HG02571 (cell line): ENCODE results near the gene KCNJ10.

Experiments
- ATAC-seq: cut with Tn5 transposase; IDR thresholded peaks from one replicate; pipeline ENCODE4 v1.9.1; 2021; ENCODE audit warnings: mild to moderate bottlenecking, moderate library complexity; ENCODE audit not compliant: unreplicated experiment

Gene KCNJ10

DNA sequence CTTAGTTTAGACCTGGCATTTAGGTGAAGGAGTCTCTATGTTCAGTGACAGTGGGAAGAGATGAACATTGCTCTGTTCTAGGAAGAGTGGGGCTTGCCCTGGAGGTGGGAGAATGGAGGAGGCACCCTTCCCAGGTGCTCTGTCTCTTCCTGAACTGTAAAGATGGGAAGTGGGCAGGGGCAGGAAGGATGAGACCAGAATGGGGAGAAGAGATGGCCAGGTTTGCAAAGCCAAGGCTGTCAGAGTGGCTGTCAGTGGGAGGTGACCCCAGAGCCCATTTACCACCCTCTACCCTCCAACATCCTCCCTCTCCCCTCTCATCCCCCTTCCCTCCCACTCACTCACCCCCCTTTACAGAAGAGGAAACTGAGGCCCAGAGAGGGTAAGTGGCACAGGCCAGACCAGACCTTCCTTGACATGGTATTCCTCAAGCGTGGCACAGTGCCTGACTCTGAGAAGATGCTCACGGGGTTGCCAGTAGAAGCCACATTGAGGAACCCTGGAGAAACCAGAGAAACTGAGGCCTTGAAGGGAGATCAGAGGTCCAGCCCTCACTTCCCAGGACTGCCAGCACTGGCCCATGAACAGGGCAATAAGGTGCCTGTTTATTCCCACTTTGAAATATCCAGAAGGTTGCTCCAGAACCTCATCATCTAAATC lies 29.9 kb upstream of the KCNJ10 start:
- no peak for ATAC-seq

GRCh38 chr1:160098852-160099561 lies 29.0 kb upstream of the KCNJ10 start:
- ATAC-seq, result peak; percentile 77

- ATAC-seq, result peak; percentile 37
Measured at GRCh38 chr1:160097911-160098851, 28.2 kb upstream of the KCNJ10 start, which contains the start of gene IGSF8. IGSF8 (minus strand) TSS chr1:160098619; CDS start chr1:160098472, 147 bp downstream.

GRCh38 chr1:160097151-160097910 lies 27.4 kb upstream of the KCNJ10 start:
- ATAC-seq, result no peak

GRCh38 chr1:160096274-160097116 lies 26.5 kb upstream of the KCNJ10 start:
- ATAC-seq, result no peak

DNA sequence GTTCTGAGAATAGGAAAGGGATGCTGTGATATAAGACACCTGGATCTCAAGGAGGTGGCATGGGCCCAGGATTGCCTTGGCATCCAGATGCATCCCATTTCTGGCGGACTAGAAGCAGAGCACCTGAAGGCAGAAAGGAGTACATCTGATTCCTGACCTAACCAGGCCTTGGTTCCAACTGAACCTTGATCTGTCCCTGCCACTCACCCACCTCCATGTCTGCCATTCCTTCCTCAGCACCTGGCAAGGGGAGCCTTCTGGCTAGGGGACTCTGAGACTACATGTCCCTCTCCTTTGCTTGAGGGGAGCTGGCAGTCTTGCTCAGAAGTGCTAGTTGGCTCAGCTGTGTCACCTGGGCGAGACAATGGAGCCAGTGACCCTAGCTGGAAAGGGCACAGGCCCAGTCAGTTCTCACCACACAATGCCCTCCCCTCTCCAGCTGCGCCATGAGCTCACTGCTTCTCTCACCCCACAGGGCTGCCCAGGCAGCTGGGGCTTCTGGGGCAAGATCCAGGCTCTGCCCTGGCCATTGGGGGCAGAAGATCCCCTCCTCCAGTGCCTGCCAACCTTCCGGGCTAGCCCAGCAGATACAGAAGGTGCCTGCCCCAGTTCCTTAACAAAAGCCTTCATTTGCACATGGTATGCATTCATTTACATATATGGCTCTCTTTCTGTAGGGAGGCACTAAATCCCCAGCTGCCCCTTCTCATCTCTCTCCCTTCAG lies 25.6 kb upstream of the KCNJ10 start:
- no peak for ATAC-seq

- ATAC-seq, result no peak
Measured at GRCh38 chr1:160094806-160095205, 24.8 kb upstream of the KCNJ10 start.

DNA sequence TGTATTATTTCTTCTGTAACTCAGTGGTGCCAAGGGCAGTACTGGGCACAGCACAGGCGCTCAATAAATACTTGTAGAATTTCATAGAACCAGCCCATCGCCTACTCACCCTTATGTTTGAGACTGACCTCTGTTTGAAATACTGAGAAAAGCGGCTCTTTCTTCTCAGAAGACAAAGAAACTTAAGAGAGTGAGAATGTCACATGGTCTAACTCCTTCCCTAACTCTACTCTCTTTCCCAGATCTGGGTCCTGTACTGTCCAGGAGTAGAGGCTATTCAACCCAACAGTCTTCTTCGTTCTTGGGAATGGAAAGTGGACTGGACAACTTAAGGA lies 24.3 kb upstream of the KCNJ10 start:
- ATAC-seq, result no peak

GRCh38 chr1:160093624-160094290 lies 23.8 kb upstream of the KCNJ10 start:
- no peak for ATAC-seq

- no peak for ATAC-seq
Measured at GRCh38 chr1:160093069-160093395, 23.1 kb upstream of the KCNJ10 start.

GRCh38 chr1:160092366-160093068 lies 22.6 kb upstream of the KCNJ10 start:
- no peak for ATAC-seq

- no peak for ATAC-seq
Measured at GRCh38 chr1:160091666-160092223, 21.8 kb upstream of the KCNJ10 start.

- ATAC-seq, result no peak
Measured at GRCh38 chr1:160090760-160091159, 20.8 kb upstream of the KCNJ10 start.

- ATAC-seq, result no peak
Measured at GRCh38 chr1:160089883-160090282, 19.9 kb upstream of the KCNJ10 start.

- ATAC-seq, result no peak
Measured at GRCh38 chr1:160087118-160087662, 17.2 kb upstream of the KCNJ10 start.

DNA sequence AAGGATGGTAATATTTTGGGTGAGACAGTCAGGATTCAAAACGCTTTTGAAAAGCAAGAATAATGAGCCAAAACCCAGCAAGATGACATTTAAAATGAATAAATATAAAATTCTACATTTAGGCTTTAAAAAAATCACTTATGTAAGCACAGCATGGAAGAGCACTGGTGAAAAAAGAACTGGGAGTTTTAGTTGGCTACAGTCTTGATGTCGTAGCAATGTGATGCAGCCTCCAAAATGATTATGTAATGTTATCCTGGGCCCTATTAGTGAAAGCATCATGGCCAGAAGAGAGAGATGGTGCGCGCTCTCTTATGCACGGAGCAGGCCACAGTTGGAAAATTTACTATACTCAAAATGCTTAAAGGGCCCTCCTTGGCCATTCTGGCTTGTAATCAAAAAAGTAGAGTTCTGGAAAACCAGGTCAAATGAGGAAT lies 16.5 kb upstream of the KCNJ10 start:
- no peak for ATAC-seq

DNA sequence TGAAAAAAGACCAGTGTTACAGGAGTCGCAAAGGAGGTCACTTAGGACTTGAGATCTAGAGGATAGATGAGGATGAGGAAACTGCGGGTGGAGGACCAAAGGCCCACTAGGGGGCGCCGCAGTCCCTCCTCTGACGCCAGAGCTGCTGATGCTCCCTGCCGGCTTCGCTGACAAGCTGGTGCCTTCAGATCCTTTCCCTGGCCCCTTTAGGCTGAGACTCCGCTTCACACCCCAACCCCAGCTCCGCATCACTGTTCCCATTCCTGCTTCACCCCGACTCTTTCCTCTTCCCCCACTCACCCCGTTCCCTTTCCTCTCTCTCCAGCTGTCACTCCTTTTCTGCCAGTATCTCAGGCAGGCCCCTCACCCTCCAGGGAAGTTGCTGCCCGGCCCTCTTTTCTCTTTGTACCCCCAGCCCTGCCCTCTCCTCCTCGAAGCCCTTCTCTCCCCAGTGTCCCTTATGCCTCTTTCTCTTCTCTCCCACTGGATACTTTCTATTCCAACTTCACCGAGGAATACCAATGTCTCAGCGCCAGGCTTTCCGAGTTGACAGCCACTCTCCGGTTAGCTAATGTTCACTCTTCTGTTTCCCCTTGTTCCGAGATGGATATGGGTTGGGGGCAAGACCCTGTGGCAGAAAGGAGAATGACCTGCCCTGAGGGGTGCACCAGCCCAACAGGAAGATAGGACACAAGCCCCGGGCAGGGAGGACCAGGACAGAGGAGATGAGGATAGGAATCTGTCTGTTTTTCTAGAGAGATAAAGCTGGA lies 15.9 kb upstream of the KCNJ10 start:
- no peak for ATAC-seq
